ENCODE results near the gene AUH. TPM values are rescaled to one million over a fixed set of nuclear protein-coding genes. Genes with fewer than 3 reads are reported as not detected.

Gene AUH
- total and polyA plus RNA-seq, 9 of the 15 experiments (the other 6 are each of a cell fraction or from before 2014, with no cell fraction given), result 3.4 to 29.0 (median 10.1) TPM

GRCh38 chr9:91187311-91187964 lies 174.3 kb downstream of the AUH start:
- TF ChIP-seq FOXK1 (CRISPR knock-in tag; IDR thresholded peaks at IDR 0.05; ENCODE audit: borderline replicate concordance) (no peak), ADNP (tag; IDR thresholded peaks at IDR 0.05) (no peak), NEUROD1 (IDR thresholded peaks at IDR 0.05; ENCODE audit: borderline replicate concordance, low read depth, low read length, partially characterized antibody) (no peak), ZBTB11 (CRISPR knock-in tag; IDR thresholded peaks at IDR 0.05) (no peak), TRIM25 (IDR thresholded peaks at IDR 0.05; ENCODE audit: borderline replicate concordance) (no peak), NFXL1 (CRISPR knock-in tag; IDR thresholded peaks at IDR 0.05) (no peak), MEIS2 (IDR thresholded peaks at IDR 0.05; ENCODE audit: partially characterized antibody) (no peak), DMBX1 (CRISPR knock-in tag; IDR thresholded peaks at IDR 0.05; ENCODE audit: borderline replicate concordance) (no peak), TAF9B (IDR thresholded peaks at IDR 0.05; ENCODE audit: partially characterized antibody) (no peak)

More at GRCh38 chr9:91187311-91187964, 174.3 kb downstream of the AUH start:
- H3K4me2 ChIP-seq (ENCODE audit: insufficient read depth, low read length), result no peak overlapping the region; the same call in 1 of the 2 replicates
- no peaks in the 10 kb centered on the region for H4K20me1 ChIP-seq (replicated peaks; ENCODE audit: control insufficient read depth, insufficient read depth, low read length)
- H3K9ac ChIP-seq (ENCODE audit: insufficient read depth in 1 of 2, low read depth in 2 of 2, low read length in 2 of 2), result no peak overlapping the region
- no TSS peak for BruUV-seq (replicated peaks)
- ATAC-seq, result no peak
- H3K79me2 ChIP-seq (ENCODE audit: control insufficient read depth, insufficient read depth, low read length), result no peaks in the 10 kb centered on the region
- no peak for DNase-seq (ENCODE audit: extremely low read depth in 1 of 4, low spot score in 3 of 4)
- intact Hi-C loops (cut with micrococcal nuclease) (no loop called here), in situ Hi-C loops (cut with MboI) (no loop called here)
- peak overlapping the region; percentile 73; the same call in 1 of the 2 replicates for H2AFZ ChIP-seq (ENCODE audit: low read depth, low read length)
- no peaks in the 10 kb centered on the region for H3K9me1 ChIP-seq (ENCODE audit: control insufficient read depth, insufficient read depth, low read length)
- no peaks in the 10 kb centered on the region for H3K27me3 ChIP-seq (ENCODE audit: control insufficient read depth in 2 of 2, insufficient read depth in 2 of 2, low read length in 2 of 2)
- H3K4me1 ChIP-seq (replicated peaks in 1 of 2; ENCODE audit: control insufficient read depth in 2 of 2, insufficient read depth in 2 of 2, low read length in 2 of 2), result peaks cover 15 to 23% of the 10 kb centered on the region in 2 experiments
- no peaks in the 10 kb centered on the region for H3K36me3 ChIP-seq (ENCODE audit: control insufficient read depth, insufficient read depth, low read length)
- no peak overlapping the region for H3K4me3 ChIP-seq
- 72% methylated on average over 9 of the region's 11 CpGs for WGBS (ENCODE audit: insufficient coverage, low coverage, missing lambda C conversion rate)
- POLR2A ChIA-PET, result interaction anchor here (0.6 kb wide), 1 partner anchor 10 kb away, joined by 3 read pairs; no protein-coding TSS in a partner anchor
- FAIRE-seq, result no peak
- CTCF ChIA-PET (ENCODE audit: low intra/inter-chr PET ratio), result no interaction called here
- H3K9me3 ChIP-seq (replicated peaks; ENCODE audit: control insufficient read depth, insufficient read depth, low read depth, low read length), result peaks cover 5% of the 10 kb centered on the region
- H3K27ac ChIP-seq (ENCODE audit: extremely low read depth, low read depth, low read length), result no peak overlapping the region

Measured in K562 (cell line).